GM19238 (cell line): ENCODE data around the gene SLC25A21.

Source experiments
- DNase-seq: peaks from one replicate; pipeline ENCODE4 v3.0.0; 2011; ENCODE audit warnings: low spot score; ENCODE audit not compliant: insufficient read length

Gene SLC25A21

DNA sequence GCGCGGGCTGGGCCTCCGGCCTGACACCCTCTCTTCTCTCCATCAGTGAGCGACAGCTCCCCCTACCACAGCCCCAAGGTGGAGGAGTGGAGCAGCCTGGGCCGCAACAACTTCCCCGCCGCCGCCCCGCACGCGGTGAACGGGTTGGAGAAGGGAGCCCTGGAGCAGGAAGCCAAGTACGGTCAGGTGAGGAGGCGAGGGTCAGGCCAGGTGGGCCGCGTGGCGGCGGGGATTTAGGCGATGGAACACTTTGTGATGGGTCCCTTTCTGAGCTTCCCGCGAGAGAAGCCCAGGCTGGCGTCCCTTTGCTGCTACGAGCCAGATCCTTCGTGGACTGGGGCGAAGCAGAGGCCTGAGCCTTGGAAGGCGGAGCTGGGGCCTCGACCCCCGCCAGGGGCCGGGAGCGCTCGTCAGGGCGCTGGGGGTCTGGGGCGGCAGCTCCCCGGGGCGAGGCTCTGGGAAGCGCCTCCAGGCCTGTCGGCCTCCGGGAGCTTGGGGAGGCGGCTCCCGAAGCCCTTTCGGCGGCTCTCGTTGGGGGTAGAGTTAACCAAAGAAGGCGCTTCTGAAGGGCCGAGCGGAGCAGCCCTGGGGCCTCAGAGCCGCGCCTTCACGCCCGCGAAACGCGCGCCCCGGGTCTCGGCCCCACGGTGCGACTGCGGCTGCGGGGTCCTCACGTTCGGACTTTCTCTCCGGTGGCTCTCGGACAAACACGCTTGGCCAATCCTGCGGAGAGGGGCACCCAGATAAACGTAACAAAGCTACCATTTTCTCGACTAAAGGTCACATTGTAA, 505.8 kb downstream of the SLC25A21 start:
- no peak for DNase-seq

DNA sequence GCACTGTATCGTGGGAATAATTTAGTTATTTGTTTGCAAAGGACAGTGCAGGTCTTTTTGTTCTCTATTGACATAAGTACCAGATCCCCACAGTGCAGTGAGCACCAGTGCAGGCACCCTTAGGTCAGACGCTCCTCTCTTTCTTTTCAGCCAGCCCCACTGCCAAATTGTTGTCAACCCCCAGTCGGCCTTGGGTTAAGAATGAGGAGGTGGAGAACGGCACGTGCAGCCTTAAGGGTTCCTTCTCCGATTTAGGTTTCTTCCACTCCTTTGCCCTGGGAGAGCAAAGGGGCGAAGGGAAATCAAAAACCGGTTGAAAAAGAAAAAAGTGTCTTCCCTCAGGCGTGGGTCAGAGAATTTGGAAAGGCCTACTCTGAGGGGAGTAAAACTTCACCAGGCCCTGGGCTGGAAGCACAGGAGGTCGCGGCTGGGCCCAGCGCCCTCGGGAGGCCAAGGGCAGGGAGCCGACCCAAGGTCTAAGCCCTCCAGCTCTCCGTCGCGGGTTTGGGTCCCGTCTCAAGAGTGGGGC, 506.5 kb downstream of the SLC25A21 start:
- no peak for DNase-seq

DNA sequence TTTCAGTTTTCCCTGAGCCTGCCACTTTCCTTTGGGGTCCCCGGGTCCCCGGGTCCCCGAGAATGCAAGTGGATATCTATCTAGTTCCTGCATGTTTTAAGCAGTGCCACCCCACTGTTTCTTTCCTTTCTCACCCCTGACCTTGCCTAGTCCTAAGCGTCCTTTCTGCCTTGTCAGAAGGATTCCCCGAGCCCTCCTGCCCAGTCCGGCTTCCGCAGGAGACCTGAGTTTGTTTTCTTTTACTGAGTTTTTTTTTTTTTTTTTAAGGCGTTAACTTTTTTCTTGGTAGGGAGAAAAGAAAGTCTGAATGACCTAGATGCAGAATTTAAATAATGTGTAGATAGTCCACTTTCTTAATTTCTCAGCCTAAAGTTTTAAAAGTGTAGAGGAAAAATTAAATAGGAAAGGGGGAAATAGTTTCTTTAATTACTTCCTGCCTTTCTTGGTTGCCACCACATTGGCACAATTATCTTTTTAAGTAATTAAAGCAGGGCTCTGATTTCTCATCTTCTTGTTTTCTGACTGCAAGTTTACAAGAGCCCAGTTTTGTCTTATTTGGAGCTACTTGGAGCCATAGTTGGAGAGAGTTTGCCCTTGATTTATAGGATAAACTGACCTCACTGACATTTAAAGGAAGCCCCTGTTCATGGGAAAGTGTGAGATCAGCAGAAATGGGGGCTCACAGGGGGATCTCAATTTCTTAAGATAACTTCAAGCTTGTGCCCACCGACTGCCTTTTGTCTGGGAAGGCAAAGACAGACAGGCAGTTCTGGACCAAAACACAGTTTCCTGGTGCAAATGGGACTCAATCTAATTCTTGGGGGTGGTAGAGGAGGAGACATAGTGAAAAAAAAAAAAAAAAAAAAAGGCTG, 507.8 kb downstream of the SLC25A21 start:
- no peak for DNase-seq

DNA sequence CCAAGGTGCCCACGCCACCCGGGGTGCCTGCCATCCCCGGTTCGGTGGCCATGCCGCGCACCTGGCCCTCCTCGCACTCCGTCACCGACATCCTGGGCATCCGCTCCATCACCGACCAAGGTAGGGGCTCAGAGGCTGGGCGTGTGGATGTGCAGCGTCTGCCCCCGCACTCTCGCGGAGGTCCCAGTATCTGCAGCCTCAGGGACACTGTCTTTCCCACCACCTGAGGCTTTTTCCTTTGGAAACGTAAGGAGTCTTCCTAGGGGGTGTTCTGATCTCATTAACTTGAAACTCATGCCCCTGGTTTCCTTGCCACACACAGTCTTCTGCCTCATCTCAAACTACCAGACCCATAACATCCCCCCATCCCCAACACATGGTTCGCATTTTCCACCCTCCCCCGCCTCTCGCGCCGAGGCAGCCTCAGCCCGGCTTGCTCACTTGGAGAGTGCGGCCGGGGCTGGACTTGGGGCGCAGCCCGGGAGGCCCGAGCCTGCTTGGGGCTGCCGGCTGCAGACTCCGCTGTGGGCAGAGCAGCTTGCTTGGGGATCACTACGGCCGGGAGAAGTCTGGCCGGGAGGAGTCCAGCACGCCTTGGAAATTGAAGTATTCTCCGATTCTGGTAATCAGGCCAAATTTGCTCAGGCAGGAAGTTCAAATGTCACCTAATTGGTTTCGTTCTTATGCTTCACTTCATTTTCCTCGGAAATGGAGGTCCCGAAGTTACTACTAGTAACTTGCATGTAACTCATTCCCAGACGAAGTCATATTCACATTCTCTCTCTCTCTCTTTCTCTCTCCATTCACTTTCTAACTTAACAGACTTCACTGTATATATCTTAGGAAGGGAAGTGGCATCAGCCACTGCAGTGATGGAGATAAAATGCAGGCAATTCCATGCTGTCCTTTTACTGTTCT, 508.7 kb downstream of the SLC25A21 start:
- no peak for DNase-seq

DNA sequence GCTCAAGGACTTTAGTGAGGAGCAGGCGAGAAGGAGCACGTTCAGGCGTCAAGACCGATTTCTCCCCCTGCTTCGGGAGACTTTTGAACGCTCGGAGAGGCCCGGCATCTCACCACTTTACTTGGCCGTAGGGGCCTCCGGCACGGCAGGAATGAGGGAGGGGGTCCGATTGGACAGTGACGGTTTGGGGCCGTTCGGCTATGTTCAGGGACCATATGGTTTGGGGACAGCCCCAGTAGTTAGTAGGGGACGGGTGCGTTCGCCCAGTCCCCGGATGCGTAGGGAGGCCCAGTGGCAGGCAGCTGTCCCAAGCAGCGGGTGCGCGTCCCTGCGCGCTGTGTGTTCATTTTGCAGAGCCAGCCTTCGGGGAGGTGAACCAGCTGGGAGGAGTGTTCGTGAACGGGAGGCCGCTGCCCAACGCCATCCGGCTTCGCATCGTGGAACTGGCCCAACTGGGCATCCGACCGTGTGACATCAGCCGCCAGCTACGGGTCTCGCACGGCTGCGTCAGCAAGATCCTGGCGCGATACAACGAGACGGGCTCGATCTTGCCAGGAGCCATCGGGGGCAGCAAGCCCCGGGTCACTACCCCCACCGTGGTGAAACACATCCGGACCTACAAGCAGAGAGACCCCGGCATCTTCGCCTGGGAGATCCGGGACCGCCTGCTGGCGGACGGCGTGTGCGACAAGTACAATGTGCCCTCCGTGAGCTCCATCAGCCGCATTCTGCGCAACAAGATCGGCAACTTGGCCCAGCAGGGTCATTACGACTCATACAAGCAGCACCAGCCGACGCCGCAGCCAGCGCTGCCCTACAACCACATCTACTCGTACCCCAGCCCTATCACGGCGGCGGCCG, 509.6 kb downstream of the SLC25A21 start:
- no peak for DNase-seq

DNA sequence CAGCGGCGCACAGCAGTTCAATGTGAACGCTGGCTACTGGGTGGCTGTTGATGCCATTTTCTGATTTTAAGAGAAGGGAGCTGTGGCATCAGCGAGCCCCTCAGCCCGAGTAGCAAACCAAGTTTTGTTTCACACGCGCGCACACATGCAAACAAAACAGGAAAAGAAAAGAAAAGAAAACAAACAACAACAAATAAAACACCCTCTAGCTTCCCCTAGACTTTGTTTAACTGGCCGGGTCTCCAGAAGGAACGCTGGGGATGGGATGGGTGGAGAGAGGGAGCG, 510.2 kb downstream of the SLC25A21 start:
- DNase-seq, result no peak

DNA sequence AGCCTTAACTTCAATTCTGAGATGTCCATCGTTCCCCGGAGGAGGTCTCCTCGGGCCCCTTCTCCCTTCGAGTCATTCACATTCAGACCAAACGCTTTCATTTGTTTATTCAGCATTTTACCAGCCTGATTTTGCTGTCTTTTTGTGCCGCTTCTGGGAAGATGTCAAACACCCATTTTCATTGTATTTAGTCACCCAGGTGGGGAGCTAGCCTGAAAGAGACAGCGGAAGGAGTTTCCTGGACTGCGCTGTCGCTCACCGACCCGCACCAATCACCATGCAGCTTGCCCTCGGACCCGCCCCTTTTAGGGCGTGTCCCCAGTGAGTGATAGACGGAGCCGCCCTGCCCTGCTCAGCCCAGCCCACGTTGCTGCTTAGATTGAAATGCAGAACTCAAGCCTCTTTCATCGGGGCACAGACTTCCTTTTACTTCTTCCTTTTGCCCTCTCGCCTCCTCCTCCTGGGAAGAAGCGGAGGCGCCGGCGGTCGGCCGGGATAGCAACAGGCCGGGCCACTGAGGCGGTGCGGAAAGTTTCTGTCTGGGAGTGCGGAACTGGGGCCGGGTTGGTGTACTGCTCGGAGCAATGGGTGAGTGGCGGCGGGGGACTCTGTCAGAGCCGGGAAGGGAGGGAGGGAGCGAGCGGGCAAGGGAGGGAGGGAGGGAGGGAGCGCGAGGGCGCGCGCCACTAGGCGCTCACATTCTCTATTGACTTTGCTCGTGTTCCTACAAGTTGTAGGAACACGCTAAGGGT, 510.7 kb downstream of the SLC25A21 start, which contains the start of gene PAX9:
Gene PAX9, plus strand, starts transcription at position 355 of the 752 bp plus-strand sequence. Its CDS starts 230 bp downstream, at position 585.
- DNase-seq, result no peak

DNA sequence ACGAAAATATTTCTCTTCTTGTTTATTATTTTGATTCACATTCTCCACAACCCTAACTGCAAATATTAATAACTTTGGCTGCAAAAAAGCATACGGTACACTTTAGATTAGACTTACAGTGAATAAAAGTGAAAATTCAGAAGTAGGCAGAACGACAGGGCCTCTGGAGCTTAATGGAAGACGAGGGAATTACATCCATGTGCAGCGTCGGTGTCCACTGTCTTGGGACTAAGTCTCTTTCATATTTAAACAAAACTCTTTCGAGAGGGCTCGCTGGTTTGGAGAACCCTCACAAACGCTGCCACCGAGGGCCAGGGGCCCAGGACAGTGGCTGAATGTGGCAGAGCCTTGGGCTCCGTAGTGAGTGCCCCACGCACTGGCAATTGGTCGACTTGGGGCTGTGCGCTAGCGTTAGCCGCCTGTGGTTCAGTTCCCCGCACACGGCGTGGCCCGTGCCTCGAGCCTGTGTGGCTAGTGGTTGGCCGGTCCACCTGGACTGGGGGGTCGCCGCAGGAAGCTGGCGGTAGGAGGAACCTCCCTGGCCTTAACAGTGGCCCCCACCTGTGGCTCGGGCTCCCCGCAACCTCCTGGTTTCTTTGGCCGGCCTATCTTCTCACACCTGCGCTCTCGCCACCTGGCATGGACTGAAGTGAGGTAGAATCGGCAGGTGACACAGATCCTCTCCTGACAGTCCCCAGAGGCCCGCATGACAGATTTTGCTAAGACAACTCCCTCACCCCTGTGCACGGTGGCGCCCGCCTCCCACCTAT, 511.5 kb downstream of the SLC25A21 start:
- no peak for DNase-seq

DNA sequence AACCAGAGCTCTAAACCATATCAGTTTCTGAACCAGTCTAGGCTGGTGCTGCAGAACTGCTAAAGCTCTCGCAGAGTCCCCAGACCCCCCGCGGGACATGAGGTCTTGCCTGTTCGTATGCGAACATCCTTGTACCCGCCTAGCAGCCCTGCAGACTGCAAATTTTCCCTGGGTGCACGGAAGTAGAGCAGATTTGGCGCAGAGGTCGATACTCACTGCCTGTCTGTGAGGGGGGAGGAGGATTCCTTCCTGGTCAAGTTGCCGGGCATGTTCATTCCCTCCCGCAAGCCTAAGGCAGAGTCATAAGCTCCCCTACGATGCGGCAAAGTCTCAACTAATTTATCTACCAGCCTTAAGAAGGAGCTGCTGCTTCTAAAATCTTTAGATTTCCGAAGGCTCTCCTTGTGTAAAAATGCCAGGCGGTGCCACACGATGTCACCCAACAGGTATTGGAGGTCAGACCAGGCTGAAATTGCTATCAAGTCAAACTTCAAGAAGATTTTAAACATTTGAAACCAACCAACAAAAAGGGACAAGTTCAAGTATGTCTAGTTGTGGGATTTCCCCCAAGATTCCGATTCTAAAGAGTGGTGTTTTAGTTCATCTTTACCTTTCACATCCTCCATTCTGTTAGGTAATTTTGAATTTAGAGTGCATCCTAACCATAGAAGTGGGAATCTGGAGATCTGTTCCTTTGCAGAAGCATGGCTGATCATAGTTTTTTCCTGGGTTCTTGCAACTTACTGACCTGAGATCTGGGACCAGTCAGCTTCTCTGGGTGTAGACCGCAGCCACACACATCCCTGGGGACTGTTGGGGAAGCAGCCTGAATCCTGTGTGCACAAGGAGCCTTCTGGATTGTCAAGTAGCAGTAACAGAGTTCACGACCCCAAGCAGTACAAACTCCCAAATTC, 512.3 kb downstream of the SLC25A21 start:
- DNase-seq, result no peak

DNA sequence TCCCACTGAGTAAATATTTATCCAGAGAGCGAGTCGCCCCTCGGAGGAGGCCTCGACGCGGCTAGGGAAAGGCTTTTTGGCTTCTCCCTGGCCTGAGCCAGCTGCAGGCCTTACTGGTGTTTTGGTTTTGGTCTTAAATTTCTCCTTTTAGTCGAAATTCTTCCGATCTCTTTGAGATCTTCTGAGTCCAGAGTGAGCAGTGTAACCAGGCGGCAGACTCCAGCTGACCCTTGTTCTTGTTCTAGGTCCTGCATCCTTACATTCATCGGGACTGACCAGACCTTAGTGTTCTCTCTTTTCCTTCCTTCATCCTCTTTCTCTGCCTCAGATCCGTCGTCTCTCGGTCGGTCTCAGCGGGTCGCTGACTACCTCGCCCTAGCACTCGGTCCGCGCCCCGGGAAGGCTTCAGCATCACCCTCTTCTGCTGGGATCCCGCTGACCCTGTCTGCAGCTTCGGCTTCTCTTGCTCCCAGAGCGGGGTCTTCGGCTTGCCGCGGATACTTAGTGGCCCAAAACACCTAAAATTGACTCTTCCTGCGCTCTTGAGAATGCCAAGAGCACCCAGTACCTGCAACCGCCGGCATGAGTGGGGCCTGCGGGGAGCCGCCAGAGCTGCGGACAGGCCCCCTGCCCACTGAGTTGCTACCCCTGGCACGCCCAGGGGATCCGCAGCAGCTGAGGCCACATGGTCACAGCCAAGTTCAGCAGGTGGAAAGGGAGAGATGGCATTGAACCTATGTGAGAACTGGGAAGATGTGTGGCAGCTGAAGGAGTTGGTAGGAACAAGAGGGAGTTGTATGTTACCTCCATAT, 513.2 kb downstream of the SLC25A21 start:
- no peak for DNase-seq

DNA sequence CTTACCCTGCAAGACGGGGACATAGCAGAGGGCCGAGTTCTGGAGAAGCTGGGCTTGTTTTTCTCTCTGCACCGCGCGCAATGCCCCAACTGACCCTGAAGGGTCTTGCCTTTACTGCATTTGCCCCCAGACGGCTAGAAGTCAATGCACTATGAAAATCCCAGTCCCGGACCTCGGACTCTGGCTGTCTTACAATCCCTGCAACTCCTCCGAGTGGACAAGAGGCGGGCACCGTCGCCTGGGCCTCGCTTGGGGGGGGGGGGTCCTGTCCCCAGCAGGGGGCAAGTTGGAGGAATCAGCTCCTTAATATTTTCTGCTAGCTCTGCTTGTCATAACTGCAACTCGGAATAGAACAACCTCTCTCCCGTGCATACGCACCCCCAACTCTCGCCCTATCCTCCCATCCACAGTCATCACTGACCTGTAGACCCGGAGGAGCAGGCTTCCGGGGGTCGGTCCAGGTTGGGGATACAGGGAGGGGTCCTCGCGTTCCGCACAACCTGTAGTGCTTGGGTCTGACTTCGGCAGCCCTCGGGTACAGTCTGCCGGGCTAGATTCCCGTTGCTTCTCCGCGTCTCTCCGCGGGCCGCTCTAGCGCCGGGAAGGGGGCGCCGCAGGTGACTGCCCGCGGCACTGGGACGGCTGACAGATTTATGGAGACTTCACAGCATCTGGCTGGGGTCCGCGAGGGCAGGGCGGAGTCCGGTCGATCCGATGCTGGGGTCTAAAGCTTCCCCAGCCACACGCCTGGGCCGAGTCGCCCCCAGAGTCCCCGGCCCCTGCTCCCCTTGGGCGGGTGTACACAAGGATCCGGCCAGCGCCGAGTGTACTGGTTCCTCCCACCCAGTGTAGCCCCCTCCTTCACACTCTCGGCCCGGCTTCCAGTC, 514.0 kb downstream of the SLC25A21 start:
- DNase-seq, result no peak

DNA sequence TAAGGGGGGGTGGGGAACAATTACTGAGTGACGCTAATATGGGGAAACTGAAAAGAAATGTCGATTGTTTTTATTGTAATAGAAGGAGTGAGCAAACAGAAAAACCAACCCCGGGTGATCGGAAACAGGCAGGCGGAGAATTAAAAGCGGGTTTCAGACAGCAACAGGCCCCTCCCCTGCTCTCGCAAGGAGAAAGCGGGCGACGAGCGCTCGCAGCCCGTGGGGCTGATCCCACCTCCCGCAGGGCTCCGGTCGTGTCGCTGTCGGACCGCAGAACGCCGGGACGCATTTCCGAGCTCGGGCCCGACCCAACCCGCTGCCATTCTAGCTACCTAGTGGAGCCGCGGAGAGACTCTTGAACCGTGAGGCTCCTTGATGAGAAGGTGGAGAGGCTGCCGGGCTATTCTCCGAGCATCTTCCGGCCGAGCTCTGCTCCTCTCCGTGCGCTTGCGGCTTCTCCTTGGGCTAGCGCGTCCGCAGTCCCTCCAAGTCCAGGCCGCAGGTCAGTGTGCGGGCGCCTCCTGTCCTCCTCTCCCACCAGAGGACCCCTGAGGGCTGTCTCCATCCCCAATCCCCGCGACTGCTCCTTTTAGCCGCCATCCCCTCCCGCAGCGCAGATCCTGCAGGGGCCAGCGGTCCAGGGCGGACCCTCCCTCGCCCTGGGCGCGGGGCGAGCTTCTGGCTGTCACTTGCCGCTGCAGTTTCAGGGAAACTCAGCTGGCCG, 514.8 kb downstream of the SLC25A21 start:
- DNase-seq, result no peak

DNA sequence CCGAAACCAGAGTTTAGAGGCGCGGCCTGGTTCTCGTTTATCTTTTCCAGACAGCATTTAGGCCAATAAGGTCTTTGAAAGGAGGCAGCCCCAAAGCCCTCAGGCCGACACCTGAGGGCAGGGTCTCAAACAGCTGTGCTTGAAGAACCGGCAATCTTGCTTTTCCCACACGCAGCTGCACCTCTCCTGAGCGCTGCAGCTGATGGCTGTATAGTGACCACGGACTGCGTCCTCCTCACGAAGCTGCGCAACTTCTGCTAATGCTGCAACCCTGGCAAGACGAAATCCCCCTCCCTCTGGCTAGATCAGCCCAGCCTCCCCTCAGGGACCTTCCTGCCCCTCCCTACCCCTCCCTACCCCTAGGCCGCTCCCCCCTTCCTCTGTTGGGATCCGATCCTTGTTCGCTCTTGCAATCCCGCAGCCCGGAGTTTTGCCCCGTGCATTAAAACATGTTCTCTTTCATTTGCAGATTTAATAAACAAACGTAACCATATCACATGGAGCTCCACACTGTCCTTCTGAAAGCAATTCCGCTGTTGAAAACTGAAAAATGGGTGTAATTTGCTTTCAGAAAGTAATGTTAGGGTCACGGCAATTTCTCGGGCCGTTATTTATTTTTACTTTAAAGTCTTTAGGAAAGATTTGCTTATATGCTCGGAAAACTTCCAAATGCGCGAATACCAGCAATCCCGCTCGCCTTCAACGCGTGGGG, 515.6 kb downstream of the SLC25A21 start:
- no peak for DNase-seq

DNA sequence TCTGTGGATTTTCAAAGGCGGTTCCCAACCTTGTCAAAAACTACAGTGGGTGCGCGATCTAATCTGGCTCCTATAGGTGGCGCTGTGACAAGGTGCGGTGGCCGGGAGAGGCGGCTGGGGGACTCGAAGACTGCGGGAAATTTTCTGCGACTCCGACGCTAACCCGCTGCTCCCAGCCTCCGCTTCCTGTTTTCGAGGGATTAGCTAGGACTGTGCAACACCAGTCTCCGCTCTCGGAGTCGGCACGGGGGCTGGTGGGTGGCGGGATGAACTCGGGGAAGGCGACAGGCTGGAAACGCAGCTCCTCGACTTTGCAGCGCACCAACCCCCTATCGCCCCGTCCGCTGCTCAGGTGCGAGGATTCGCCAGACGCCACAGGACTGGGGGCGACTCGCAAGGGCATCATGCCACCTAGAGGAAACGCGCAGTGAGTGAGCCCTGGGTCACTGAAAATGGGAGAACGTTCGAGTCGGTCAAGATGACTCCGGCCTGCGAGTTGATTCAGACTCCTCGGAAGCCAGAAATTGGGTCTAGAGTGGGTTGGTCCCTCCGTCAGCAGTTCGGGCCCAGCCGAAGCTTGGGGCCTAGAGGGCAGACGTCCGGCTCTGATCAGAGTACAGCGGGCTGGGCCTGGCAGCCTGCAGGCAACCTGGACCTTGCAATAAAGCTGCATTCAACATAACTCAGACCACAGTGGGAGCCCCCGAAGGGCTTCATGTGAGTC, 516.3 kb downstream of the SLC25A21 start:
- no peak for DNase-seq
